Activated CD8-positive, alpha-beta memory T cell treated with anti-CD3 and anti-CD28 coated beads for 48 hours (primary cell): ENCODE data around the gene DUS1L.

Experiments
- DNase-seq, 3 experiments: peaks; one replicate each; pipeline ENCODE4 v3.0.0-alpha.2; 2020; ENCODE audit warnings: low read depth in 2 of 3, low spot score in 2 of 3

Gene DUS1L

DNA sequence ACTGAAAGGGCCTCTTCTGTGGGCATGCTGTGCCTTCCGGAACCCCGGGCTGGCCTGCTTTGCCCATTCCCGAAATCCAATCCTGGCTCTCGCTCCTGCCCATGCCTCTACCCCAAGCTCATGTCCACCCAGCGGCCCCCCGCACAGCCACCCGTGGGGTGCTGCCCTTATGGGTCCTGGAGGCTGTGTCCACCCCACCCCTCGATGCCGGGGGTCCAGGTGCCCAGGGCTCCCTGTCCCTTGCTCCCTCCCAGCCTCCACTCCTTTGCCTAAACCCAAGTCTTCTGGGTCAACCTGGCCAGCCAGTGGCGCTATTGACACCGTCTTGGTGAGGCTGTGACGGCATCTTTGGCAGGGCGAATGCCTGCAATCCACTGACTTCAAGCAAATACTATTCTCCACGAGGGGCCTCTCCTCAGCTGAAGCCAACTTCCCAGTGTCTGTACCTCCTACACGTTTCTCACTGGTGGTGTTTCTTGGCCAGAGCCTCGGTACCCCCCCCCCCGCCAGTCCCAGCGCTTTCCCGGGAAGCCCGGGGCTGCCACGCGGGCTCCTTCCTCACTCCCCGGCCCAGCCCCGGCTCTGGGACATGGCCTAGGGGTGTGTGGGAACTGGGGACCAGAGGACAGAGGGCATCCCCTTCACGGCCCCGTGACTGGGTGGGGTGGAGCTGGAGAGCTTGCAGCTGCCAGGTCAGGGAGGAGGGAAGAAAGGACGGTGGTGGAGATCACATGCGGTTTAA lies 12.2 kb upstream of the DUS1L start:
- DNase-seq: no peak

GRCh38 chr17:82076785-82077591 lies 11.4 kb upstream of the DUS1L start:
- DNase-seq: no peak

DNA sequence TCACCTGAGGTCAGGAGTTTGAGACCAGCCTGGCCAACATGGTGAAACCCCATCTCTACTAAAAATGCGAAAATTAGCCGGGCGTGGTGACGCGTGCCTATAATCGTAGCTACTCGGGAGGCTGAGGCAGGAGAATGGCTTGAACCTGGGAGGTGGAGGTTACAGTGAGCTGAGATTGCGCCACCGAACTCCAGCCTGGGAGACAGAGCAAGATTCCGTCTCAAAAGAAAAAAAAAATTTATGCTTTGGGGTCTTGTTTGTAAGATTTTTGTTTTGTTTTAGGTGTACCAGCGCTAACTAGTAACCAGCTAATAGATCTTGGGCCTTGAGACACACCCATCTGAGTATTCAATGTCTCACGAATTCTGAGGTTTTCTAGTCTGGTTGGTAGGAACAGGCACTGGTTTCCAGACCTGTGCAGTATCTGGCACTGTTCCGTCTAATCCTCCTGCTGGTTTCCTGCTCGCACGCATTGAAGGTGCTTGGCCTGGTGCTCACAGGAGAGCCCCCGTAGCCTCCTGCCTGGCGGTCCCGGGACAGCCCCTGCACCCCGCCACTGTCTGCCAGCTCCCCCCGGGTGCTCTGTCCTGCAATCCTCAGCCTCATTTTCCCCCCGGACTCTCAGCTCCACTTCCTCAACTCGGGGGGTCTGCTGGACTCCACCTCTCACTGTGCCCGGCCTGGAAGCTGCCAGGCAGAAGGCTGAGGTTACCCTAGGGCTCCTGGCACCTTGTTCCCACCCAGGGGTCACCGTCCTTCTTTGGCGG lies 10.6 kb upstream of the DUS1L start:
- DNase-seq: no peak

GRCh38 chr17:82073446-82073845 lies 7.8 kb upstream of the DUS1L start:
- no peak for DNase-seq

GRCh38 chr17:82072827-82073226 lies 7.2 kb upstream of the DUS1L start:
- no peak for DNase-seq

- DNase-seq: no peak
These were observed 5.0 kb upstream of the DUS1L start for GRCh38 chr17:82070611-82071010.

GRCh38 chr17:82065193-82065637 lies 389 bp downstream of the DUS1L start:
- DNase-seq: no peak

- DNase-seq: no peak
These were observed 991 bp downstream of the DUS1L start for GRCh38 chr17:82064433-82065192.

GRCh38 chr17:82063424-82064415 lies 1.9 kb downstream of the DUS1L start:
- DNase-seq: no peak

DNA sequence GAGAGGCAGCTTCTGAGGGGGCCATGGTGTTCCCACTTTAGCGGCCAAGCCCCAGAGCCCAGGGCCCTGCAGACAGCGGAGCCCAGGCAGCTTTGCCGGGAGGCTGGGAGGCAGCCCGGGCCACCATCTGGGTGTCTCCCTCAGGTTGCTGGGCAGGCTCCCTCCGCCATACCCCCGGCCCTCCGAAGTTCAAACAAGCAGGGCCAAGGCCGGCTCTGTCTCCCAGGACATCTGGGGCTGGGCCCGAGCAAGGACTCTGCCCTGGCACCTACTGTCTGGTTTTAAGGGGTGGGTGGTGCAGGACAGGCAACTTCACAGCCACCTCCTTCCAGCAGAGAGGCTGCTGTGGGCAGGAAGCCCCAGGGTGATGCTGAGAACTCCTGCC lies 2.6 kb downstream of the DUS1L start:
- no peak for DNase-seq

DNA sequence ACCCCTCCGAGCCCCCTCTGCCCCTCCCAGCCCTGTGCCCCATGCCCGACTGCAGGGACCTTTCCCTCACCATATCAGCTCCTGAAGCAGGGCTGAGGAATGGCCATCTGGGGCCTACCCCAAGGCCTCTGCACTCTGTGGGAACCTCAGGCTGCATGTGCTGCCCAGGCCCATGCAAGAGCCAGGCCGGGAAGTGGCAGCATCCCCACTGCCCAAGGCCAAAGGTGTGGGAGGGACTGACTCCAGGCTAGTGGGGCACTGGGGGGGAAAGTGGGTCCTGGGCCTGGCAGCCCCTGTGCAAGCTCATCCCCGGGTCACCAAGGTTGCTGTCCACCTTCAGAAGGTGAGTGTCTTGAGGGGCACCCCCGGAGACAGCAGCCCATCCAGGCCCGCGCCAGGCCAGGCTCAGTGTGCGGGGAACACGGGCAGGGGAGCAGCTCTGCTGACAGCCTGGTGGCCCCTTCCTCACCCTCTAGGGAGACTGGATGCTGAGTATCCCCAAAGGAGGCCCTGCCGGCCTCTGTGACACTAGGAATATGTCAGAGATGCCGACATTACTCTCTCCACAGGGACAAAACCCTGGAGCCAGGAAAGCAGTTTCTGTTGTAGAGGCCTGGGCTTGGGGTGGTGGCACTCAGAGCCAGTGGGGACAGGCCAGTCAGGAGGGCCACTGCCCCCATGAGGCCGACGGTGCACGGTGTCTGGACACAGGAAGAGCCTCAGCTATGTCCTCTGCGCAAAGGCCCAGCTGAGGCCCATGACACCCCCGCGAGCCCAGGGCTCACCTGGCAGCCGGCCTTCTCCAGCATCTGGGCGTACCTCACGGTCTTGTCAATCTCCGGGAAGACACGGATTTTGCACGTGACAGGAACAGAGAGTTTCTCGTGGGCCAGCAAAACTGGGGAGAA lies 3.3 kb downstream of the DUS1L start:
- DNase-seq: no peak

- DNase-seq: no peak
These were observed 4.3 kb downstream of the DUS1L start for GRCh38 chr17:82061047-82061925.

DNA sequence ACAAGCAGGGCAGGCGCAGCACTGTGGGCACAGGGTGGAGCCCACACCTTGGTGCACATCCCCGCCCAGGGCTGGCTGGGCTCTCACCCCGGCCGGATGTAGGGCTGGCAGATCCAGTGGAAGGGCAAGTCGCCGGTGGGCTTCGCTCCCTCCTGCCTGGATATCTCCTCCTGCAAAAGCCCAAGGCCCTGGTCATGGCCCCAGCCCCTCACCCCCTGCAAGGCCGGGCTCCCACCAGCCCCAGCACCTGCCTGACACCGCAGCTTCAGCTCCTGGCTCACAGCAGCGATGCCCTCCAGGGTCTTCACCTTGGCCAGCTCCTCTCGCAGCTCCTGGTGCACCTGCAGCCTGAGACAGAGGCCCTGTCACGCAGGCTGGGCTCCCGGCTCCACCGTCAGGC lies 5.0 kb downstream of the DUS1L start:
- DNase-seq: no peak

- DNase-seq: no peak
These were observed 5.6 kb downstream of the DUS1L start for GRCh38 chr17:82060001-82060380.

- DNase-seq: no peak
These were observed 6.2 kb downstream of the DUS1L start for GRCh38 chr17:82059272-82060000.

DNA sequence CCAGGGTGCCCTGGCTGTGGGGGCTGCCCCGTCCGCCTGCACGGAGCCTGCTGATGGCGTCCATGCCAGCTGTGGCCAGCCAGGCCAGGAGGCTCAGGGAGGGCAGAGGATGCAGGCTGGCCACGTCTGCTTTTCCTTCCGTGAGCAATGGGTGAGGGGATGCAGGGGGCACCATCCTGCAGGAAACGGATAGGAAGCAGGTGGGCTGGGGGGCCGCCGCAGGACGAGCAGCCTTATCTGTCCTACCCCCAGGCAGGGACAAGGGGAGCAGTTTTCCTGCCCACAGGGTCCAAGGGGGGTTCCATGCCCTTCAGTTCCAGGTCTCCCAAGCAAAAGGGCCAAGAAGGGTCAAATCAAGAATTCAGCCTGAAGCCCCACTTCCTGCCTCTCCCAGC lies 6.8 kb downstream of the DUS1L start:
- DNase-seq: no peak

GRCh38 chr17:82058230-82058854 lies 7.3 kb downstream of the DUS1L start:
- no peak for DNase-seq
